ENCODE data around the gene PTPRR. TPM values are rescaled to one million over a fixed set of nuclear protein-coding genes. Genes with fewer than 3 reads are reported as not detected.

The PTPRR gene
- total RNA-seq (ENCODE audit: low replicate concordance): 0.83 and 0.94 TPM in 2 replicates

GRCh38 chr12:70920251-70920851 lies at the start of gene PTPRR:
Gene PTPRR, minus strand, starts transcription at chr12:70920738. Its CDS starts 348 bp downstream, at chr12:70920390.

GRCh38 chr12:70637303-70638085 lies 283.0 kb downstream of the PTPRR start, which contains the start of gene PTPRB:
Gene PTPRB, minus strand, starts transcription at chr12:70637429. Its CDS starts 34 bp downstream, at chr12:70637395.

Other genes with a start within 250 kb of the PTPRR start
- gene TSPAN8, start 237.3 kb upstream of the PTPRR start, total RNA-seq (ENCODE audit: low replicate concordance): 0.35 and 154 TPM in 2 replicates

Measured in smooth muscle cell of the coronary artery (primary cell).